Measurements from ENCODE around the gene ALG12. TPM values are rescaled to one million over a fixed set of nuclear protein-coding genes. Genes with fewer than 3 reads are reported as not detected.

ALG12 gene
- total and polyA plus RNA-seq, 2 experiments from 2014 or later, result 18.7 to 23.3 TPM

GRCh38 chr22:49869086-49869830, 49.0 kb downstream of the ALG12 start:
- Histone ChIP-seq H3K79me2 (replicated peaks; ENCODE audit: insufficient read depth) (peaks cover 96% of the 10 kb centered on the region), H3K27ac (ENCODE audit: low read depth) (no peak overlapping the region), H3K27me3 (ENCODE audit: insufficient read depth) (no peaks in the 10 kb centered on the region), H3K36me3 (ENCODE audit: insufficient read depth) (no peaks in the 10 kb centered on the region), H3K4me1 (ENCODE audit: insufficient read depth) (peaks cover 7% of the 10 kb centered on the region; the same call in 1 of the 2 replicates), H3F3A (replicated peaks; ENCODE audit: low read depth) (no peaks in the 10 kb centered on the region; the same call in 1 of the 2 replicates), H2AFZ (no peak overlapping the region), H3K4me3 (no peak overlapping the region), H4K20me1 (replicated peaks; ENCODE audit: insufficient read depth) (peaks cover 50% of the 10 kb centered on the region), H3K4me2 (no peak overlapping the region), H3K9me2 (ENCODE audit: insufficient read depth) (peaks cover 4% of the 10 kb centered on the region; the same call in 1 of the 2 replicates)
- H3K4me1 Mint-ChIP-seq, result peaks cover 3% of the 10 kb centered on the region; the same call in 2 of the 3 replicates
- H3K9me3 Mint-ChIP-seq, result peaks cover 38% of the 10 kb centered on the region
- no peak overlapping the region for H3K4me3 Mint-ChIP-seq
- peaks cover 66% of the 10 kb centered on the region for H3K36me3 Mint-ChIP-seq (ENCODE audit: low read depth)
- DNase-seq (ENCODE audit: low spot score) (no peak), ATAC-seq (no peak)
- no peak overlapping the region for H3K27ac Mint-ChIP-seq
- TF ChIP-seq CREB1 (CRISPR knock-in tag; IDR thresholded peaks at IDR 0.05; ENCODE audit: low read depth) (no peak), EZH2phosphoT487 (IDR thresholded peaks at IDR 0.05; ENCODE audit: unreplicated experiment) (no peak)
- peaks cover 2% of the 10 kb centered on the region for H3K27me3 Mint-ChIP-seq (ENCODE audit: insufficient read depth, low read depth, poor library complexity)

DNA sequence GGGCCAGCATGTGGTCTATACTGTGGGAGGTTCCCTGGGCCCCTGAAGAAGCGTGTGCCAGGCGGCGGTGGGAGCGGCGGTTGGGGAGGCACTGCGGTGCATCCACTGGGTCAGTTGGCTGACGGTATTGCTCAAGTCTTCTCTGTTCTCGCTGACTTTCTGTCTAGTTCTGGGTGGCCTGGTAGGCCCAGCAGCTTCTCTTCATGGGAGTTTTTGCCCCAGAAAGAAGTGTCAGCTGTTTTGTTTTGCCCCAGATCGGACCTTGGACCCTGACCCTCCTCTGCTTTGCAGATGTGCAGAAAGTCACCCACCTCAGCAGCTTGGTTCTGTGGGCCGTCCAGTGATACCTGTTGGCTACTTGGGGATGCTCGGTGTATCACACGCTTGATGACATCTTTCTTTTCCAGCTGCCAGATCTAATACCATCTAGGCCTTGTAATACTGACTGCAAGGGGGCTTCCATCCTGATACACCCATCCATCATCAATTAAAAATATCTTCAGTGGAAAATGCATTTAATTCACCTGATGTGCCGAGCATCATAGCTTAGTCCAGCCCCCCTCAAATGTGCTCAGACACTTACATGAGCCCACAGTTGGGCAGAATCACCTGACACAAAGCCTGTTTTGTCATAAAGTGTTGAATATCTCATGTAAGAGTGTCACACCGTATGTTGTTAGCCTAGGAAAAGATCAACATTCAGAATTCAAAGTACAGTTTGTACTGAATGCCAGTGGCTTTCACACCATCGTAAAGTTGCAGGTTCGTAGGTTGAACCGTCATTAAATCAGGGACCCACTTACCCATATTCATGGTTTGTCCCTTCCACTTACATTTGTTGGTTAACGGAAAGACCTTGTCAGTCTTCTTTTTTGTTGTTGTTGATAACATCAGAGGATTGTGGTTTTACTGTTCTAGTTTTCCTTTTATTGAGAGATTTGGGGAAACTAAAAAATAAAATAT, 50.7 kb downstream of the ALG12 start:
- DNase-seq (ENCODE audit: low spot score) (no peak), ATAC-seq (peak; percentile 29; the same call in 1 of the 3 replicates)
- H3K27ac ChIP-seq (ENCODE audit: low read depth), result no peak overlapping the region
- peaks cover 98% of the 10 kb centered on the region for H3K79me2 ChIP-seq (replicated peaks; ENCODE audit: insufficient read depth)
- peak overlapping the region; percentile 42; the same call in 1 of the 2 replicates for H3K4me2 ChIP-seq
- H3K4me3 ChIP-seq, result no peak overlapping the region
- H3K9me2 ChIP-seq (ENCODE audit: insufficient read depth), result peaks cover 4% of the 10 kb centered on the region; the same call in 1 of the 2 replicates
- H3K27me3 Mint-ChIP-seq (ENCODE audit: insufficient read depth, low read depth, poor library complexity), result peaks cover 2% of the 10 kb centered on the region
- H3K36me3 ChIP-seq (ENCODE audit: insufficient read depth), result no peaks in the 10 kb centered on the region
- H3K27ac Mint-ChIP-seq, result no peak overlapping the region
- peaks cover 64% of the 10 kb centered on the region for H4K20me1 ChIP-seq (replicated peaks; ENCODE audit: insufficient read depth)
- no peaks in the 10 kb centered on the region for H3K27me3 ChIP-seq (ENCODE audit: insufficient read depth)
- H3K9me3 Mint-ChIP-seq, result peaks cover 38% of the 10 kb centered on the region
- no peak overlapping the region for H2AFZ ChIP-seq
- H3F3A ChIP-seq (replicated peaks; ENCODE audit: low read depth), result no peaks in the 10 kb centered on the region; the same call in 1 of the 2 replicates
- peaks cover 59% of the 10 kb centered on the region for H3K36me3 Mint-ChIP-seq (ENCODE audit: low read depth)
- TF ChIP-seq NANOG (IDR thresholded peaks at IDR 0.05; ENCODE audit: borderline replicate concordance), result no peak
- no peak for TF ChIP-seq POLR2AphosphoS5 (IDR thresholded peaks at IDR 0.05; ENCODE audit: low read depth)
- TF ChIP-seq, protein P1, sequence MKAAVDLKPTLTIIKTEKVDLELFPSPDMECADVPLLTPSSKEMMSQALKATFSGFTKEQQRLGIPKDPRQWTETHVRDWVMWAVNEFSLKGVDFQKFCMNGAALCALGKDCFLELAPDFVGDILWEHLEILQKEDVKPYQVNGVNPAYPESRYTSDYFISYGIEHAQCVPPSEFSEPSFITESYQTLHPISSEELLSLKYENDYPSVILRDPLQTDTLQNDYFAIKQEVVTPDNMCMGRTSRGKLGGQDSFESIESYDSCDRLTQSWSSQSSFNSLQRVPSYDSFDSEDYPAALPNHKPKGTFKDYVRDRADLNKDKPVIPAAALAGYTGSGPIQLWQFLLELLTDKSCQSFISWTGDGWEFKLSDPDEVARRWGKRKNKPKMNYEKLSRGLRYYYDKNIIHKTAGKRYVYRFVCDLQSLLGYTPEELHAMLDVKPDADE (IDR thresholded peaks at IDR 0.05), result no peak
- no peak for TF ChIP-seq ZNF331 (CRISPR knock-in tag; IDR thresholded peaks at IDR 0.05; ENCODE audit: low read depth)
- no peak for TF ChIP-seq ZNF114 (CRISPR knock-in tag; IDR thresholded peaks at IDR 0.05)
- no peak for TF ChIP-seq CREB1 (CRISPR knock-in tag; IDR thresholded peaks at IDR 0.05; ENCODE audit: low read depth)
- no peak for TF ChIP-seq EZH2phosphoT487 (IDR thresholded peaks at IDR 0.05; ENCODE audit: unreplicated experiment)
- TF ChIP-seq REST (IDR thresholded peaks at IDR 0.05; ENCODE audit: unreplicated experiment), result no peak
- peaks cover 7% of the 10 kb centered on the region; the same call in 1 of the 2 replicates for H3K4me1 ChIP-seq (ENCODE audit: insufficient read depth)
- peaks cover 3% of the 10 kb centered on the region; the same call in 2 of the 3 replicates for H3K4me1 Mint-ChIP-seq
- no peak overlapping the region for H3K4me3 Mint-ChIP-seq

Data from GM23338 (cell line).